HT1080 (cell line): ENCODE measurements around the gene TMEM229B. TPM values are rescaled to one million over a fixed set of nuclear protein-coding genes. Genes with fewer than 3 reads are reported as not detected.
A peak's percentile ranks its signal among the peaks of the same experiment; 100 is the strongest.

Experiments used
- DNase-seq: peaks from one replicate; pipeline ENCODE4 v3.0.0-alpha.2; 2015; ENCODE audit warnings: low read depth
- total RNA-seq: library from RNA; depleted of rRNA; stranded (reverse); fragments of >200 nt; shearing (Covaris generic); gene quantifications from 2 replicates; pipeline ENCODE4 v1.2.3, GENCODE V29; 2014

TMEM229B gene
- total RNA-seq, 1 experiment from 2014 or later = 6.0 TPM

DNA sequence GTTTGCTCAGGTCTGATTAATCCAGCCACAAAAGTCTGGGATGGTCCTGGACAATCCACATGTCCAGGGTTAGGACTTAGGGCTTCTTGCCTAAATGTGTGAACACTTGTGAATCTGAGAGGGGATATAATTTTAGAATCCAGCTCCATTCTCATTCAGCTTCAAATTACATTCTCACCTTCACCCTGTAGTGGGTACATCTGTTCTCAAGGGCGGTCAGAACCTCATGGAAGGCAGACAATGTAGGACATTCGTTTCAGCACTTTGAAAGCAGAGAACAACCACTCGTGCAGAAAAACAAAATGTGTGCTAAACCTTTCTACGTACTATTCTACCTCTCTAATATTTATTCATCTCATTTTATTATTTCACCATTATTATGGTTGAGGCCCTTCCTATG, 1.2 kb downstream of the TMEM229B start:
- no peak for DNase-seq

DNA sequence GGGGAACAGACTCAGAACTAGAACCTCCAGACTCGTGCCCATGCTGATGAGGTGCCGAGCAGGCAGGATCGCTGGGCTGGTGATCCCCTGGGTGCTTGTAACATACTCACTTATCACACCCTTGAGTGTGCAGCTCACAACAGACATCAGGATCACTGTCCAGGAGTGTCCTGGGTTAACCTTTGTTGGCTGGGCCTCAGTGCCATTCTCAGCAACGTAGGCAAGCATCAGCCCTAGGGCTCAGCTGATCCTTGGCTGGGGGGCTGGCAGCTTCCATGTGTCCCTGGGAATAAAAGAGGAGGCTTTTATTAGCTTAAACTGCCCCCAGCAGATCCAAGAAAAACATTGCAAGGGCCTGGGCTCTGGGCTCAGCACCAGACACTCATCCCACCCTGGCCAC, 1.6 kb downstream of the TMEM229B start:
- DNase-seq = no peak

DNA sequence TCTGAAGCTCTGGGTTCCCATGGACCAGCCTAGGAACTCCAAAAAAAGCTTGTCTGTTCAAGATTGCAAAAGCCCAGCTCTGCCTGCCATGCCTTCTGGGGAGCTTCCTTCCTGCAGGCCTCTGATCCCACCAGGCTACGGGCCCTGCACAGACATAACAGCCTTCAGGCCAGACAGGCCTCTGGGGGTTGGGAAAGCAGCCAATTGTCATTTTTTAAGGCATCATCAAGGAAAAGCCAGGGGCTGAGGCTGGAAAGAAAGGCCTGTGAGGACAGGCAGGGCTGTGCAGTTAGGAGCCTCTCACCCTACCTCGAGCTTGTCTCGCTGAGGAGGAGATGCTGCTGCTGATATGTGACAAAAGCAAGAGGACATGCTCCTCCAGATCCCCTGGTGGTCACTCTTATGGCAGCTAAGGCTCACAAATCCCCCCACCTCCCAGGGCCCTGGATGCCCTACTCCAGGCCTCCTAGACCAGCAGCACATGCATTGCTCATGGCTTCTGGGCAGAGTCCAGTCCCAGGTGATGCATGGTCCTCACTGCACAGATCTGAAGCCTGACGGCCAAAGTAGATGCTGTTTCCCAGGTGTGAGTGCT, 2.9 kb downstream of the TMEM229B start:
- DNase-seq = no peak

DNA sequence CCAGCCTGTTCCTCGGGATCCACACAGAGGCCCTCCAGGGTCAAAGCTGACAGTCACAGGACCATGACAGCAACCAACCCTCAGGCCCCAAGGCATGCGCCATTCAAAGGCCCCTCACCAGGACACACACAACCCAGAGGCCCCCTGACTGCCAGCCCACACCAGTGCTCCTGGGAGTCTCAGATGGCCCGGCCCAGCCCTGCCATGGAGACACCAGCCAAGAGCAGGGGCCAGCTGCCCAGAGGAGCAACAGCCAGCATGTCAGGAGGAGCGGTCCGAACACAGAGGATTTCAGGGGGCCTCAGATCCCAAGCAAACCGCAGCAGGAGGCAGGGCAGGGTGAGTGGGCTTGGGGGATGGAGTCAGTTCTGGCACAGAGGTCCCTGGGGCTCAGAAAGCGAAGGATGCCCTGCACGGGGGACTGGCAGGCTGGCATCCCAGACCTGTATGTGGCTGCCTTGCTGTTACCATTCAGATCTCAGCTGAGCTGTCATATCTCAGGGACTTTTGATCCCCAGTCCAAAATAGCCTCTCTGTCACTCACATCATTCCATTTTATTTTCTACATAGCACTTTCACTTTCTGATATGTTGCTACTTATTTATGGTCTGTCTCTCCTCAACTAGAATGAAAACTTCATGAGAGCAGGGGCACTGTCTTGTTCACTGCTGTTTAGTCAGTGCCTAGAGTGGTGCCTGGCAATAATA, 4.8 kb downstream of the TMEM229B start:
- no peak for DNase-seq

DNA sequence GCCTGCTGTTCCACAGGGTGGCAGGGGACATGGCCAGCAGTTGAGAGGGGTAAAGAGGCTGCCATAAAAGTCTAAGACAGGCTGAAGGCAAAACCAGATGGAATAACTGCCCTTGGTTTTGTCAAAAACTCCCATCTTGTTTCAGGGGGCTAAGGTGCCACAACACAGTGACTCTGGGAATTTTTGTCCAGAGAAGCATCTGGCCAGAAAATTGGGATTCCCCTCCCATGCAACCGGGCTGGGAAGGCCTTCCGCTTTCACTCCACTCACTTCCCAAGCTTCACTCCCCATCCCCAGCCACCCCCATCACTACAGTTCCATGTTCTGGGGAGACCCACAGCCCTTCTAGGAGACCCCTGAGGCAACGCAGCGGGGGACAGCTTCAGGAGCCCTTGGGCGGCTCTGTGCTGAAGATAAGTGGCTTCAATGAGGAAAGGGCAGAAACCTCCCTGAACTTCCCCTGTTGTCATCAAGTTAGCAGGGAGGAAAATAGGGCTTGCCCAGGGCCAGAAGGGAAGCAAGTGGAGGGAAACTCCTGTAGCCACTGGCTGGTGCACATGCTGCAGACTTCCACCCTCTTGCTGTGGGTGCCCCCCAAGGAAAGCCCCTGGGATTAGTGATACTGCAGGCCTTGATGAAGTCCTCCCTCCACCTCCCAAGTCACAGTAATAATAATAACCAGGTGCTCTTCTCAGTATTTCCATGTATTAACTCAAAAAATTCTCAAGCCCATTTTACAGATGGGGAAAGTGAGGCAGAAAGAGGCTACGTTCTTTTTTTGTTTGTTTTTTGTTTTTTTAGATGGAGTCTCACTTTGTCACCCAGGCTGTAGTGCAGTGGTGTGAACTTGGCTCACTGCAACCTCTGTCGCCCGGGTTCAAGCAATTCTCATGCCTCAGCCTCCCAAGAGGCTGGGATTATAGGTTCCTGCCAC, 6.0 kb downstream of the TMEM229B start:
- no peak for DNase-seq

DNA sequence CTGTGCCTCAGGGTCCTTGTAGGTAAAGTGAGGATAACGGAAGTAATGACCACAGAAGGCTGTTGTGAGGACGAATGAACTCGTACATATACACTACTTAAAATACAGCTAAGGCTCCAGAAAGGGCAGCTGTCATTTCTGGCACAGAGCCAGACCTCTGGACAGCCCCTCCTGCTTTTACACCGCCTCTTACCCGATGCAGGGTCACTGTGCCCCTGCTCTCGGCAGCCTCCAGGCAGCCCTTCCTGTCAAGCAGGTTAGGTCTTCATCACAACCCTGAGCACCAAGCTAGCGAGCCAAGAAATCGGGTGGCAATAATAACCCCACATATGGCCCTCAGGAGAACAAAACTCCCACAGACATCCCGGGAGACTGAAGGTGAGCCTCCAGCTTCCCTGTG, 8.5 kb downstream of the TMEM229B start:
- DNase-seq = no peak

DNA sequence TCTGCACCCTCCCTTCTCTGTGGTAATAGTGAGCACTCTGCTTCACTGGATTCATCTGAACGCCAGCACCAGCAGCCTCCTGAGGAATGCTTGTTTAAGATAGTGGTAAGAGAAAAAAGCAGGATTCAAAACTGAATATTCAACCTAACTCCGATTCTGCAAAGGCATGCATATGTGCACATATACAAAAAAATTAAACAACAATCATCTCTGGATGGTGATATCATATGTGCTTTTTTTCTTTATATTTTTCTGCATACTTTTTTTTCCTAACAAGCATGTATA, 9.8 kb downstream of the TMEM229B start:
- DNase-seq = no peak

DNA sequence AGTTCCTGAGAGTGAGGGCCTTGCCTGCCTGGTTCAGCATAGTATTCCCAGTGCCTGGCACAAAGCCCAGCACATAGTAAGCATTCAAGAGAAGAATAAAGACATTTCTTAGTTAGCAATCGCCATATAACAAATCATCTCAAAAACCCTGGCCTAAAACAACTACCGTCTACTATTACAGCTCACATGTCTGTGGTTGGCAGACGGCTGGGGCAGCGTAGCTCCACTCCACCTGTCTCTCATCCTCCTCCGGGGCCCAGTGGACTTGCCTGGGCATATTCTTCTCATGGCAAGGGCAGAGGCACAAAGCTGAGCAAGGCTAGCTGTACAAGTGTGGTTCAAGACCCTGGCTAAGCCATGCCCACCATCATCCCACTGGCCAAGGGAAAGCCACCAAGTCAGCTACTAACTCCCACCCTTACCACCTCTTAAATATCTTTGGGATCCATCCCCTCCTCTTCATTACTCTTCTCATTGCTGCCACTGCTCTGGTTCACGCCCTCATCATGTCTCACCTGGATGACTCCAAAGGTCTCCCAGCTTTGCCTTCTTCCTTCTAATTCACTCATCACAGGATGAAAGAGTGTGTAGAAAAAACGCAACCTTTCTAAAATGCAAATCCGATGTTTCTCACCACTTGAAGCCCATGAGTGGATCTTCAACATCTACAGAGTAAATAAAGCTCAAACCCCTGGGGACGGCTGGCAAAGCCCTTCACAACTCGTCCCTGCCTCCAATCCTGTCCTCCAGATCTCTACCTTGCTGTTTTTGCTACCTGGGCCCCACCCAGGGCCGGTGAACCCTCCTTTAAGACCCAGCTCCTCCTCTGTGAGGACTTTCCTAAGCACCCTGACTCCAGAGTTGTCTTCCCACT, 10.4 kb downstream of the TMEM229B start:
- peak; percentile 11 for DNase-seq

DNA sequence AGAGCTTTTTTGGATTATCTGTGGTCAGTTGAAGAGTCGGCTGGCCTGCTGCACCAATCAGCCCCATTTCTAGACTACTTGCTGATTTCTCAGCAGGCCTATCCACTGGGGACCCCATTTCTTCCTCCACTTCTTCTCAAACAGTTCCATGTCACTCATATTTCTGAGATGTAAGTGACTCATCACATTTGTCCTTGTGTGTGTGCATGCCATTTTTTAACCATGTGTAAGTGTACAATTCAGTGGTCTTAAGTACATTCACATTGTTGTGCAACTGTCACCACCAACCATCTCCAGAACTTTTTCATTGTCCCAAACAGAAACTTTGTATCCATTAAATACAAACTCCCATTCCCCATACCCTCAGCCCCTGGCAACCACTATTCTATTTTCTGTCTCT, 14.2 kb downstream of the TMEM229B start:
- no peak for DNase-seq

DNA sequence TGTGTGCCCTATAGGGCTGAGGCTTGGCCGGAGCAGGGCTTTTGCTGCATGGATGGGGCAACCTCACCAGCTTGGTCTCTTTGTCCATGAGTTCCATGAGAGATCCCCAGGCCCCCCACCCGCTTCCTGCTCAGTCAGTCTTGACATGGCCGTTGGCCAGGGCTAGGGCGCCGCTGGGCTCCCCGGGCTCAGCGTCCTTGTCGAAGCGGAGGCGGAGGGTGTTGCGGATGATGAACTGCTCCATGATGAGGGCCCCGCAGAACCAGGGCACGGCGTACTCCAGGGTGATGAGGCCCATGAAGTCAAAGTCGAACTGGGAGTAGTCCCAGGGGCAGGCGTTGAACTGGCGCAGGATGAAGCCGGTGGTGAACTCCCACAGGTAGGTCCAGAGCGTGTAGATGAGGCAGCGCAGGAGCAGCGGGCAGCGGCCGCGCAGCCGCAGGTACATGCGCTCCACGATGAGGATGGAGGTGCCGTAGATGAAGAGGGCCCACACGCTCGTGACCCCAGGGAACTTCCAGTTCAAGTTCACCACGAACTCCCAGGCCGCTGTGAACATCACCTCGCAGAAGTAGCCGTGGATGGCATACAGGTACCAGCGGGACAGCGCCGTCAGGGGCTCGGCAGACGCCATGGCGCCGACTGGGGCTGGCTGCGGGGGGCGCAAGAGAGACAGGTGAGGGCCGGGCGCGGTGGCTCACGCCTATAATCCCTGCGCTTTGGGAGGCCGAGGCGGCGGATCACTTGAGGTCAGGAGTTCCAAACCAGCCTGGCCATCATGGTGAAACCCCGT, 15.0 kb downstream of the TMEM229B start:
- DNase-seq = no peak

DNA sequence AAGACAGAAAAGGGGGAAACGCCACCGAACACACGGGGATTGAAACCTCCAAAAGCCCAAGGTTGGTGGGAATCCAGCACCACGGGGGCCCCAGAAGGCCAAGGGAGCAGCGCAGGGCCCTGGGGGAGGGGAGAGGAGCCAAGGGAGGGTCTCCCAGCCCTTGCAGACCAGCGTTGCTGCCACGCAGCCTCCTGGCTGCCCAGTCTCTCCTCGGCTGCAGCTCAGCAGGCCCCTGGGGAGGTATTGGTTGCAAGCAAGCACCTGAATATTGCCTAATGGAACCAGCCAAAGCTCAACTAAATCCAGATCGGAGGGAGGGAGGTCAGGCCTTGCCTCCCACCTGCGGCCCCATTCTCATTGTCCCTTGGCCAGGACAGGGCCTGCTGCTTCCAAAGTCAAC, 15.8 kb downstream of the TMEM229B start:
- no peak for DNase-seq

DNA sequence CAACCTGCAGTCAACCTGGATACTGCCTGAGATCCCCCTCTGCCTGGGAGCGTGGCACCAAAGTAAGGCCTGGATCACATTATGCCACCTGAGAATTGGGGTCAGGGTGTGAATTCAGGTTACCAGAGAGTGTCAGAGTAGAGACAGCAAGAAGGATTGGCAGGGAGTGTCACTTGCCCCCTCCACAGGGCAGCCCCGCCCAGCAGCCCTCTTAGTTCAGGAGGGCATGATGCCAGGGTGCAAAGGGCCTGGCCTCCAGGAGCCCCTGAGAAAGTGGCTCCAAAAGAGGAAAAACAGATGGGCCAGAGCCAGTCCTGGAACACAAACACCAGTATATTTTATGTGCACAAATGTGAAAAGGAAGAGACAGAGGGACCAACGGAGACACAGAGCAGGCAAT, 18.6 kb downstream of the TMEM229B start:
- no peak for DNase-seq

DNA sequence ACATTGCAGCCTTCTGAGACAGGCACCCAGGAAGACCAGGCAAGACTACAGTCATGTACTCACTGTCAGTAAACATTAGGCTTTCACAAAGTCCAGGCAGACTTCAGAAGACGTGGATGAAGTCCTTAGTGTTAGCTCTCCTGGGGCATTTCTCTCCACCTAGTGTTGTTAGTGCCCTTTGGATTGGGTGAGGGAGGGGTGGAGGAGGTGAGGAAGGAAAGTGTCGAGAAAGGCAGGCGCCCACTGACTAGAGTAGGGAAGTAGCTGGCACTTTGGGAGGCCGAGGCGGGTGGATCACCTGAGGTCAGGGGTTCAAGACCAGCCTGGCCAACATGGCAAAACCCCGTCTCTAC, 20.2 kb downstream of the TMEM229B start:
- DNase-seq = no peak

DNA sequence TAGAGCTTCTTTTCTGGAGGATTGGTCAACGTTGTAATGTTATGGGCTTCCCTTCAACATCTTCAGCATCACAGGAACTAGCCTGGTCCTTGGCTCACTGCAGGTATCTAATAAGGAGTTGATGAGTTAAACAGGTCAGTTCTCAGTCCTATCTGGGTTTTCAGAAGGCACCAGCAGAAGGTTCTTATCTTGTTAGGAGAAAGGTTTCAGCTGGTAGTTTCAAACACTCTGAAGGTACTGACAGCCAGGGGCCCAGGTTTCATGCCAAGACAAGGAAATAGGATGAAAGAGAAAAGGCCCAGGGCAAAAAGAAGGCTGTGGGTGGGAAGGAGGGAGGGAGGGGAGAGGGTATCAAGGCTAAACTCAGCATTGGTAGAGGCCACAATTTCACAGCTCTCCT, 21.4 kb downstream of the TMEM229B start:
- no peak for DNase-seq

DNA sequence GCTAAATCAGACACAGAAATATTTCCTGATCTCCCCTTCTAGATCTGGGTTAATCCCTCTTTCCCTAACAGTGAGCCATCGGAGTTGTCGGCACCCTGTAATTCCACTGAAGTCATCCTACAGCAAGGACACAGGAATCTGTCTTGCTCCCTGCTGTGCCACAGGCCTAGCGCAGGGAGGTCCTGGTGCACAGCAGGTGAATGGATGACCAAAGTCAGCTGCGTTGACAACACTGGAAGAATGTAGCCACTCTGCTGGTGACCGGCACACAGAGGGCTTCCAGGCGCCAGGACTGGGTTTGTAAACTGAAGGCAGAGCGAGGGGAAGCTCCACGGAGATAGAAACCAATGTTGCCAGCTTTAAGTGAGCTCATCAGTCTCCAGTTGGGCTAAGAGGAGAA, 23.6 kb downstream of the TMEM229B start:
- no peak for DNase-seq

DNA sequence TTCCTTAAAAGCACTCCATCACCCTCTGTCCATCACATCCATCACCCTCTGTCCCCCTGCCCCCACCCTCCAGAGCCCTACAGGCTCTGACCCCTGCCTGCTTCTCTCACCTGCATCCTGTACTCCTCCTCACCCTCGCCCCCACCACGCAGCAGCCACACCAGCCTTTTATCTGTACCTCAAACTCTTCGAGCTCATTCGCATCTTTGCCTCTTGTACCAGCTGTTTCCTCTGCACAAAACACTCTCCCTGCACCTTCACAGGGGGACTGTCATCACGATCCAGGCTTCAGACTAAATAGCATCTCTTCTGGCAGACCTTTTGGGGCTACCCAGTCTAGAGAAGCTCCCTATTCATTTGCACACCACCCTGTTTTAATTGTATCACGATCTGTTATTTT, 24.1 kb downstream of the TMEM229B start:
- no peak for DNase-seq

DNA sequence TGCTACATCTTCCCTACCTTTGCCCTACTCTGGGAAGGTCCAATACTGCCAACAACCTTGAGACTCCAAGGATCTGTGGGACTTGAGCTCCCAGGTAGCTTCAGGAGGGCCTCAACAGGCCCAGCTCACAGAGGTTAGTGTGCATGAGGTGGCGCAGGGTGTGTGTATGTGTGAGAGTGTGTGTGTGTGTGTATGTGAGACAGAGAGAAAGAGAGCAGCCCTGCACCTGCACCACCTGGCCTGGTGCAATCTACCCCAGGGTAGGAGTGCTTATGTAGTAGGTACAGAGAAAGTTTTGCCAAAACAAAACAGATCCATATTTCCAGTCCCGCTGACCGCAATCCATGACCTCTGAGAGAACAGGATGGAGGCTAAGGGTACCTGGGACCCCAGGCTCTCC, 24.6 kb downstream of the TMEM229B start:
- DNase-seq = no peak

DNA sequence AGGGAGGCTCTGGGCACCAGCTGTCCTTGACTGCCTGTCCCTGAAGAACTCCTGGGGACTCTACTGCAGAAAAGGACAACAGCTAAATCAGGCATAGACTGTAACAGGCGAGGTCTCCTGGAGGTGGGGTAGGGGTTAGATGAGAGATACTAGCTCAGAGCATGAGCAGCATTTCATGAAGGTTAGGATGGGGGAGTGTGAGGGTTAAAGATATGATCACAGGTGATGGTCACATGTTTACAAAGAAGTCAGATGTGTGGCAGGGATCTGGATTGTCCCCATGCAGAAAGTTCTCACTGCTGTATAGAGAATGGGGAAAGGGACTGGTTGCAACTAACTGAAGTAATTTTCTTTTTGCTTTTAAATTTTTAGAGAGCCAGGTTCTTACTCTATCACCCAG, 26.5 kb downstream of the TMEM229B start:
- no peak for DNase-seq

DNA sequence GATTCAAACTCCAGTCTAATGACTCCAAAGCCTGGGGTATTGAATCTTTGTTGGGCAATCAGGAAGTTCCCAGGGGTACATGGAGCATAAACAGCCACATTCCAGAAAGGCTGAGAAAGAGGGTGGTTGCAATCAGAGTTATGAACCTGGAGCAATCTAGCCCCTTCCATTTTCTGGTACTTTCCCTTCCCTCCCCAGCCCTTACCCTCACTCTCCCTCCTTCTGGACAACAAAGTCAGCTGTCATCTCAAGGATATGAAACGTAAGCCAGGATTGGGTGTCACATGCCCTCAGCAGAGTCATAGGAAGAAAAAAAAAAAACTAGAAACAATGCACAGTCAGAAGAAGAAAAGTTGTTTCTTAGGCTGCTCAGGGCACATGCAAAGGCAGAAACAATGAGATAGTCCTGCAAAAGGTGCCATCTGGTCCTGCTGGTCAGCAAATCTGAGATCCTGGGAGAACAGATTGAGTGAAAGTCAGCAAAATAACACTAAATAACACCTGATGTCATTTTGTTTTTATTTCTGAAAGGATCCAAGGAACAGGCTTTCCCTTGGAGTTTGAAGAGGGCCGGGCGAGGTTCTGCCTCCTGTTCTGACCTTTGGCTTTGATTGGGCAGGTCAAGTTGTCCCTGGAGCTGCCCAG, 27.1 kb downstream of the TMEM229B start:
- peak; percentile 56 for DNase-seq

DNA sequence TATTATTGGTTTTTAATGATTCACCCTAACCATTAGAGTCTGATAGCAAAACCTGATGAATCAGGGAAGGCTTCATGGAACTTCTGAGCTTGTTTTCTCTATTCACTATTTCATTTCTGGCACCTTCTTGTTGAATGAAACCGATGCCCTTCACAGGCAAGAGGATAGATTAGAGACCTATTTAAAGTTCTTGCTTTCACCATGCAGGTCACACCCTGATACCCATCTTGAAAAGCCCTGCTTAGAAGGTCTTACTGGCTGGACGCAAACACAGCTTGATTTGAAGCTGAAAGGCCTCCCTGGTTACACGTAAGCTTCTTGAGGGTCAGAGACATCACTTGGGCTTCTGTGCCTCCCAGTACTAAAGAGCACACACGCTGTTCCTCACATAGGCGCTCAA, 29.2 kb downstream of the TMEM229B start:
- DNase-seq = no peak
